Astrocyte of the spinal cord (primary cell): Measurements from ENCODE around the gene C17orf114.

Experiments used
- DNase-seq: peaks from one replicate; pipeline ENCODE4 v3.0.0; 2011; ENCODE audit warnings: low read depth, low spot score
- H3K4me3 ChIP-seq: 2 replicates; pipeline ENCODE4 v1.5.1; 2011; ENCODE audit warnings: low read depth, mild to moderate bottlenecking, low read length, moderate library complexity
- CTCF ChIP-seq: IDR thresholded peaks from 2 replicates; pipeline ENCODE4 v1.5.1; 2012; ENCODE audit warnings: low read depth, mild to moderate bottlenecking, low read length, inconsistent platforms
- in situ Hi-C: cut with HindIII; loops from 2 replicates; pipeline ENCODE4 v1.10.0; 2017; ENCODE audit warnings: low sequenced_read_pairs

The C17orf114 gene

GRCh38 chr17:4802228-4802627, at the start of gene C17orf114:
Gene C17orf114, minus strand, starts transcription at chr17:4802328.
- in situ Hi-C loops = no loop called here
- DNase-seq = no peak
- H3K4me3 ChIP-seq = no peak within 1 kb of the TSS
- TF ChIP-seq CTCF = no peak

- TF ChIP-seq CTCF = no peak
- in situ Hi-C loops = no loop called here
- no peak for DNase-seq
These were observed 49.0 kb upstream of the C17orf114 start for GRCh38 chr17:4851084-4851483.

GRCh38 chr17:4850246-4850645, 48.1 kb upstream of the C17orf114 start:
- in situ Hi-C loops = no loop called here
- H3K4me3 ChIP-seq = no peak overlapping the region
- no peak for DNase-seq
- TF ChIP-seq CTCF = no peak

More at GRCh38 chr17:4851084-4851483, 49.0 kb upstream of the C17orf114 start:
- H3K4me3 ChIP-seq = no peak overlapping the region

GRCh38 chr17:4849011-4849536, 46.9 kb upstream of the C17orf114 start:
- no peak for DNase-seq
- no peak overlapping the region for H3K4me3 ChIP-seq
- TF ChIP-seq CTCF = no peak
- in situ Hi-C loops = no loop called here

- in situ Hi-C loops = no loop called here
These were observed 44.7 kb upstream of the C17orf114 start for GRCh38 chr17:4846635-4847390.

GRCh38 chr17:4845118-4845517, 43.0 kb upstream of the C17orf114 start:
- no peak overlapping the region for H3K4me3 ChIP-seq
- TF ChIP-seq CTCF = no peak
- DNase-seq = no peak
- in situ Hi-C loops = no loop called here

More at GRCh38 chr17:4846635-4847390, 44.7 kb upstream of the C17orf114 start:
- no peak for TF ChIP-seq CTCF
- DNase-seq = no peak
- H3K4me3 ChIP-seq = no peak overlapping the region
